IPS-18c (cell line): ENCODE measurements around the gene PRKAG3.

Experiments
- H3K4me3 ChIP-seq: 2 replicates; pipeline ENCODE4 v1.7.0; 2013; ENCODE audit warnings: low read depth, mild to moderate bottlenecking, low read length, moderate library complexity; ENCODE audit not compliant: insufficient read depth
- H3K9me3 ChIP-seq: one replicate; pipeline ENCODE4 v1.6.1; 2013; ENCODE audit warnings: mild to moderate bottlenecking, low read length, moderate library complexity; ENCODE audit not compliant: control insufficient read depth, insufficient read depth

Gene PRKAG3

GRCh38 chr2:218810256-218810655, 21.3 kb downstream of the PRKAG3 start:
- peaks cover 2% of the 10 kb centered on the region for H3K9me3 ChIP-seq
- no peak overlapping the region for H3K4me3 ChIP-seq

GRCh38 chr2:218809515-218809914, 22.1 kb downstream of the PRKAG3 start:
- Histone ChIP-seq H3K9me3 (peaks cover 2% of the 10 kb centered on the region), H3K4me3 (no peak overlapping the region)

GRCh38 chr2:218807626-218808025, 24.0 kb downstream of the PRKAG3 start:
- peaks cover 2% of the 10 kb centered on the region for H3K9me3 ChIP-seq

GRCh38 chr2:218806346-218806978, 25.1 kb downstream of the PRKAG3 start:
- no peaks in the 10 kb centered on the region for H3K9me3 ChIP-seq
- no peak overlapping the region for H3K4me3 ChIP-seq

More at GRCh38 chr2:218807626-218808025, 24.0 kb downstream of the PRKAG3 start:
- H3K4me3 ChIP-seq = no peak overlapping the region

GRCh38 chr2:218805627-218806026, 26.0 kb downstream of the PRKAG3 start:
- Histone ChIP-seq H3K9me3 (no peaks in the 10 kb centered on the region), H3K4me3 (no peak overlapping the region)

GRCh38 chr2:218804817-218805216, 26.8 kb downstream of the PRKAG3 start:
- H3K4me3 ChIP-seq = no peak overlapping the region
- H3K9me3 ChIP-seq = no peaks in the 10 kb centered on the region

- H3K9me3 ChIP-seq = no peaks in the 10 kb centered on the region
- no peak overlapping the region for H3K4me3 ChIP-seq
Measured at GRCh38 chr2:218802386-218802994, 29.1 kb downstream of the PRKAG3 start.

- Histone ChIP-seq H3K4me3 (no peak overlapping the region), H3K9me3 (no peaks in the 10 kb centered on the region)
Measured at GRCh38 chr2:218799990-218800389, 31.6 kb downstream of the PRKAG3 start.

GRCh38 chr2:218798767-218799504, 32.7 kb downstream of the PRKAG3 start:
- no peak overlapping the region for H3K4me3 ChIP-seq

GRCh38 chr2:218796691-218797090, 34.9 kb downstream of the PRKAG3 start:
- Histone ChIP-seq H3K9me3 (no peaks in the 10 kb centered on the region), H3K4me3 (no peak overlapping the region)

More at GRCh38 chr2:218798767-218799504, 32.7 kb downstream of the PRKAG3 start:
- H3K9me3 ChIP-seq = no peaks in the 10 kb centered on the region

GRCh38 chr2:218792433-218792832, 39.2 kb downstream of the PRKAG3 start:
- H3K4me3 ChIP-seq = no peak overlapping the region
- H3K9me3 ChIP-seq = no peaks in the 10 kb centered on the region

GRCh38 chr2:218788529-218789255, 42.9 kb downstream of the PRKAG3 start:
- H3K4me3 ChIP-seq = no peak overlapping the region

GRCh38 chr2:218786133-218786532, 45.5 kb downstream of the PRKAG3 start:
- no peak overlapping the region for H3K4me3 ChIP-seq

More at GRCh38 chr2:218788529-218789255, 42.9 kb downstream of the PRKAG3 start:
- H3K9me3 ChIP-seq = no peaks in the 10 kb centered on the region

GRCh38 chr2:218785103-218785502, 46.5 kb downstream of the PRKAG3 start:
- Histone ChIP-seq H3K4me3 (no peak overlapping the region), H3K9me3 (no peaks in the 10 kb centered on the region)

More at GRCh38 chr2:218786133-218786532, 45.5 kb downstream of the PRKAG3 start:
- H3K9me3 ChIP-seq = no peaks in the 10 kb centered on the region

GRCh38 chr2:218783688-218784087, 47.9 kb downstream of the PRKAG3 start:
- Histone ChIP-seq H3K9me3 (no peaks in the 10 kb centered on the region), H3K4me3 (no peak overlapping the region)

- no peaks in the 10 kb centered on the region for H3K9me3 ChIP-seq
- peak overlapping the region; percentile 83 for H3K4me3 ChIP-seq
Measured at GRCh38 chr2:218782528-218782844, 49.1 kb downstream of the PRKAG3 start.

- Histone ChIP-seq H3K4me3 (peak within 1 kb of the TSS; percentile 83), H3K9me3 (no peaks in the 10 kb centered on the region)
Measured at GRCh38 chr2:218781691-218782527, 49.7 kb downstream of the PRKAG3 start, which contains the start of gene CYP27A1. TSS of gene CYP27A1 (plus strand) at chr2:218782147. CDS start at chr2:218782183, 36 bp downstream.
